A549 (cell line): ENCODE results near the gene C2.

Experiments used
- CTCF ChIP-seq: fragments of >200 bp; sonication (Bioruptor Twin); formaldehyde crosslinking; IDR thresholded peaks from 3 replicates; pipeline ENCODE4 v1.5.1; 2016
- PHF8 ChIP-seq: fragments of 200-600 bp; sonication (generic); IDR thresholded peaks from 2 replicates; pipeline ENCODE4 v1.6.1; 2016; ENCODE audit warnings: low read depth, mild to moderate bottlenecking, antibody characterized with exemption, moderate library complexity, borderline replicate concordance
- POLR2A ChIP-seq: IDR thresholded peaks from 2 replicates; pipeline ENCODE4 v1.6.1; 2012; ENCODE audit warnings: mild to moderate bottlenecking, low read length
- RAD21 ChIP-seq, 2 experiments: fragments of >200 bp in 1 of 2; sonication (Bioruptor Twin) in 1 of 2; formaldehyde crosslinking in 1 of 2; IDR thresholded peaks in 1 of 2; conservative IDR thresholded peaks in 1 of 2; 2 replicates in 1 of 2; 3 replicates in 1 of 2; pipeline ENCODE4 v1.6.1; 2012 to 2018; ENCODE audit warnings: inconsistent platforms in 1 of 2
- RARB ChIP-seq: fragments of 250-450 bp; sonication (Bioruptor Pico); IDR thresholded peaks from 2 replicates; pipeline ENCODE4 v1.8.0; 2021; ENCODE audit warnings: mild to moderate bottlenecking, moderate library complexity
- ZFP36 ChIP-seq: fragments of 450-650 bp; IDR thresholded peaks from 2 replicates; pipeline ENCODE4 v1.6.1; 2014; ENCODE audit warnings: borderline replicate concordance; ENCODE audit not compliant: partially characterized antibody

DNA sequence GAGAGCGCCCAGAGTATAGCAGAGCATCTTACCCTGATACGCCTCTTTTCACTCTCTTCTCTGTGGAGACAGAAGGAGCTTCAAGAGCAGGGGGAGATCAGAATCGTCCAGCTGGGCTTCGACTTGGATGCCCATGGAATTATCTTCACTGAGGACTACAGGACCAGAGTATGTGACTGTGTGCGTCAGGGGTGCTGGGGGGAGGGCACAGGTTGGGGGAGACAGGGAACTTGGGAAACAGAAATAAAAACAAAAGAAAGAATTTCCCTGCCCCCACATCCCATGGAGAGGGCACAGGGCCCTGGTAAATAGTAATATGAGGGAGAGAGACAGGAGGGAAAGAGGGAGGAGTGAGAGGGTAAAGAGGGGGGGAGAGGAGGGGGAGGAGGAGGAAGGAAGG, 51.3 kb downstream of the C2 start:
- no peak for TF ChIP-seq ZFP36
- no peak for TF ChIP-seq POLR2A
- TF ChIP-seq RARB (CRISPR knock-in tag): no peak
- TF ChIP-seq CTCF: no peak
- TF ChIP-seq PHF8: no peak
- no peak for TF ChIP-seq RAD21 (conservative IDR thresholded peaks at IDR 0.05 in 1 of 2, IDR thresholded peaks at IDR 0.05 in 1 of 2)
